ENCODE results near the gene EXOC1.

DNA sequence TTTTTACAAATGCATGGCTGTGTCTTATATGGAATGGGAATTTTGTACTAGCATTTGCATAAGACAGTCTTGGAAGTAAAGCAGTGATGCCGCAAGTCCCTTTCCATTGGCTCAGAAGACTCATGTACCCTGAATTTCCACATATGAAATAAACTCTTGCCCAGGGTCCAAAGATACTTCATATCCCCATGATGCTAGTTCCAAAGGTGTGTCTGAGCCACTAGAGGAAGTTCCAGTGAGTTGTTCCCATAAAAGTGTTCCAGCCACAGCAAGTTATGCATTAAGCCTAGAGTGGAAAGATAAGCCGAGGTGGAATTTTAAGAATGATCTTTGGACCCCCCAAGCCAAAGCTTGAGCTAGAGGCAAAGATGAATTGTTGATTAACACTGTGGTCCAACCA is 86.0 kb downstream of the EXOC1 start:
- TF ChIP-seq, protein P1, sequence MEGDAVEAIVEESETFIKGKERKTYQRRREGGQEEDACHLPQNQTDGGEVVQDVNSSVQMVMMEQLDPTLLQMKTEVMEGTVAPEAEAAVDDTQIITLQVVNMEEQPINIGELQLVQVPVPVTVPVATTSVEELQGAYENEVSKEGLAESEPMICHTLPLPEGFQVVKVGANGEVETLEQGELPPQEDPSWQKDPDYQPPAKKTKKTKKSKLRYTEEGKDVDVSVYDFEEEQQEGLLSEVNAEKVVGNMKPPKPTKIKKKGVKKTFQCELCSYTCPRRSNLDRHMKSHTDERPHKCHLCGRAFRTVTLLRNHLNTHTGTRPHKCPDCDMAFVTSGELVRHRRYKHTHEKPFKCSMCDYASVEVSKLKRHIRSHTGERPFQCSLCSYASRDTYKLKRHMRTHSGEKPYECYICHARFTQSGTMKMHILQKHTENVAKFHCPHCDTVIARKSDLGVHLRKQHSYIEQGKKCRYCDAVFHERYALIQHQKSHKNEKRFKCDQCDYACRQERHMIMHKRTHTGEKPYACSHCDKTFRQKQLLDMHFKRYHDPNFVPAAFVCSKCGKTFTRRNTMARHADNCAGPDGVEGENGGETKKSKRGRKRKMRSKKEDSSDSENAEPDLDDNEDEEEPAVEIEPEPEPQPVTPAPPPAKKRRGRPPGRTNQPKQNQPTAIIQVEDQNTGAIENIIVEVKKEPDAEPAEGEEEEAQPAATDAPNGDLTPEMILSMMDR (IDR thresholded peaks at IDR 0.05), result no peak
- no peak for TF ChIP-seq POLR2A (IDR thresholded peaks at IDR 0.05)
